NK-92 (cell line): ENCODE measurements around the gene YARS2.
"Not testable (repeated sequence)": the region's sequence is repeated elsewhere in the genome, so short reads cannot be mapped to it uniquely, and the experiment has no call there.

ENCODE experiments used
- DNase-seq: peaks from one replicate; lab custom pipeline; 2025; ENCODE audit not compliant: unreplicated experiment; lab: John Stamatoyannopoulos, UW

Gene YARS2

DNA sequence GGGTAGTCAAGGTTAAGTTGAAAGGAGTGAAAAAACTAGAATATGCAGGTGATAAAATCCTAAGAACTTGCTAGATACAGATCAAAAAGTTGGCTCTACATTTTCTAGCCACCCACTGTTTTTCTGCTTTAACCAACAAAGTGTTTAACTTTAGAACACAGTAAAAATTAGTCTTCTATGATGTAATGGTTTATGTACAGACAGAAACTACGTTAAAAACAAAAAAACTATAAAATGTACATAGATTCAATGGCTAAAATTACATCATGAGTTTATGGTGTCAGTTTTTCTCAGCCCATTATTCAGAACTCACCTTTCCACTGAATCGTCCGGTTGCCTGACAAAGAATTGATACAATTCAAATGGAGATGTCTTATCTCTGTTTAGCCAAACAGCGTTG is 2.1 kb downstream of the YARS2 start:
- DNase-seq: no peak

- DNase-seq: no peak
Measured at GRCh38 chr12:32743264-32743663, 12.4 kb downstream of the YARS2 start.

DNA sequence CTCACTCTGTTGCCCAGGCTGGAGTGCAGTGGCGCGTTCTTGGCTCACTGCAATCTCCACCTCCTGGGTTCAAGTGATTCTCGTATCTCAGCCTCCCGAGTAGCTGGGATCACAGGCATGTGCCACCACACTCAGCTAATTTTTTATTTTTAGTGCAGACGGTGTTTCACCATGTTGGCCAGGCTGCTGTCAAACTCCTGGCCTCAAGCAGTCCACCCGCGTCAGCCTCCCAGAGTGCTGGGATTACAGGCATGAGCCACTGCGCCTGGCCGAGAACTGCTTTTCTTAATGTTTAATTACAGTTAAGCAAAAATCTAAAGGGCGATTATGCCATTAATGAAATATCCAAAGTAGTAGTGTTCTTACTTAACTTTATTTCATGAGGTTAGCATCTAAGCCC is 13.6 kb downstream of the YARS2 start:
- no peak for DNase-seq

- DNase-seq: no peak
Measured at GRCh38 chr12:32739279-32739678, 16.4 kb downstream of the YARS2 start.

GRCh38 chr12:32737715-32738114 is 18.0 kb downstream of the YARS2 start:
- DNase-seq: no peak

GRCh38 chr12:32736445-32736844 is 19.3 kb downstream of the YARS2 start:
- no peak for DNase-seq

GRCh38 chr12:32734952-32735351 is 20.7 kb downstream of the YARS2 start:
- DNase-seq: no peak

GRCh38 chr12:32727237-32727636 is 28.5 kb downstream of the YARS2 start:
- DNase-seq: no peak

DNA sequence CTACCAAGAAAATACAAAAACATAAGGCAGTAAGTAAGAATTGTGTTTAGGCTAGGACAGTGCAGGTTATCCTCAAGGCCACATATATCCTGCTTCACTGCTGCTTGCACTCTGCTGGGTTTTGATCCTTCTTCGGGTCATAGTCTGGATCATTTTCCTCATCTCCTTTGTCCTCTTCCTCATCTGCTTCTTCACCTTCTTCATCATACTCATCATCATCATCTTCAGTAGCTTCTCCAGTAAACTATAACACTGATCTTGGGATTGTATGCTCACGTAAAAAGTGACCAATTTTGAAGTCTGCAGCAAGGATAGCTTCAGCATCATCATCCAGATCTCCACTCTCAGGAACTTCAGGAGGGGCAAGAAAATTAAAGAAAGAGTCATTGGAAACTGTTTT is 29.4 kb downstream of the YARS2 start:
- DNase-seq: no peak

- DNase-seq: not testable (repeated sequence)
Measured at GRCh38 chr12:32725308-32725707, 30.4 kb downstream of the YARS2 start.

DNA sequence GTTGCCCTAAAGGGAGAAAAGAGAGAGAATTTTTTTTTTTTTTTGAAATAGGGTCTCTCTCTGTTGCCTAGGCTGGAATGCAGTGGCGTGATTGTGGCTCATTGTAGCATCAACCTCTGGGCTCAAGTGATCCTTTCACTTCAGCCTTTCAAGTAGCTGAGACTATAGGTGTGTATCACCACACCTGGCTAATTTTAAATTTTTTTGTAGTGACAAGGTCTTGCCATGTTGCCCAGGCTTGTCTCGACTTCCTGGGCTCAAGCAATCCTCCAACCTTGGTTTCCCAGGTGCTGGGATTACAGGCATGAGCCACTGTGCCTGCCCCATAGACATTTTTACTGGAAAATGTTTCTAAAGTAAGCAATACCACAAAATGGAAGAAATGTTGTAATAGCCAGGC is 36.8 kb downstream of the YARS2 start:
- DNase-seq: no peak

DNA sequence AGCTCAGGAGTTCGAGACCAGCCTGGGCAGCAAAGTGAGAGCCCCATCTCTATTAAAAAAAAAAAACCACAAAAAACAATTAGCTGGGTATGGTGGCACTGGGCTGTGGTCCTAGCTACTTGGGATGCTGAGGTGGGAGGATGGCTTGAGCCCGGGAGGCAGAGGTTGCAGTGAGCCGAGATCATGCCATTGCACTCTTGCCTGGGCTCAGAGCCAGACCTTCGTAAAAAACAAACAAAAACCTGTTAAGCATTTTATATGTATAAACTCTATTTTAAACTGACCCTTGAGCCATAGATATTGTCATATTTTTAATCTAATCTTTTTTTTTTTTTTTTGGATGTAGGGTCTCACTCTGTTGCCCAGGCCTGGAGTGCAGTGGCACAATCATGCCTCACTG is 40.9 kb downstream of the YARS2 start:
- DNase-seq: no peak

- no peak for DNase-seq
Measured at GRCh38 chr12:32708926-32709325, 46.8 kb downstream of the YARS2 start.

DNA sequence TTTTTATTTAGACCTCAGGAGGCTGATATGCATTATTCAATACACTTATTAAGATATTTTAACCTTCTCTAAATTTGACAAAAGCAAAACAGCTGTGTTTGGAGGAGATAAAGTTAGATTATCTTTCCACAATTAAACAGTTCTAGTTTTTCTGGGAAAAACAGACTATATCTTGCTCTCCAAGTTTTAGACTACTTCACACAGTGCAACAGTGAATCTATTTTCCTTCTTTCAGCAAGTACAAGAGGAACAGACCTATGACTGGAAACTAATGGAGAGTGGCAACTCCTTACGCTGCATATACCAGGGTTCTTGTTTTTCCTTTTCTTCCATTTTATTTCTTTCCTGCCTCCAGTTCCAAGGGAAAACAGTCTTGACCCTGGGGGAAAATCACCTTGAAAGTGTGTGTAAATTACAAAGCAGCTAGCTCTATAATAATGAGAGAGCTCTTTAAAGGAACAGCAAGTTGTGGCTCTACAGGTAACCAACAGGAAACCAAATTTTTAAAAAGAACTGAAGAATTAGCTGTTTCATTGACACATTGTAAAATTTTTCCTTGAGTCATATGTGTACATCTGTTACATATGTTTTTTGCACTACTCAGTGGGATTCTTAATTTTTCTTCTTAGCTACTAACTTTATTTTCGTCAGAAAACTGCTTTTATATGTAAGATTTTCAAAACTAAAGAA is 49.2 kb downstream of the YARS2 start:
- DNase-seq: no peak

GRCh38 chr12:32705783-32706182 is 49.9 kb downstream of the YARS2 start:
- DNase-seq: no peak

DNA sequence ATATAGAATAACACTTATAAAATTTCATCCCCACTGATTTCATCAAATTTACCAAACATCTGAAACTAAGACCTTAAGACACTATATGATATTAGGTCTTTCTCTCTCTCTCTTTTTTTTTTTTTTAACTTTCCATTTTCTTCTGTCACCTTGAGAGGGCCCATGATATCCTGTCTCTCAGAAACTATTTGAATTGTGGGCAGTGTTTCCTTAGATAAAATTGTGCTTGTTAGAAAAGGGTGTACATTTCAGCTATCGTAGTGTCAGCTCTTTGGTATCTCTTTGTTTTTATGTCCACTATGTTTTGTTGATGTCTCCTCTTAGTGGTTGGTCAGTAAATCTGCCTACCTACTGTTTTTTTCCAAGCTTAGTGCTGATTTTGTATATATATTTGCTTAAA is 52.8 kb downstream of the YARS2 start:
- no peak for DNase-seq

DNA sequence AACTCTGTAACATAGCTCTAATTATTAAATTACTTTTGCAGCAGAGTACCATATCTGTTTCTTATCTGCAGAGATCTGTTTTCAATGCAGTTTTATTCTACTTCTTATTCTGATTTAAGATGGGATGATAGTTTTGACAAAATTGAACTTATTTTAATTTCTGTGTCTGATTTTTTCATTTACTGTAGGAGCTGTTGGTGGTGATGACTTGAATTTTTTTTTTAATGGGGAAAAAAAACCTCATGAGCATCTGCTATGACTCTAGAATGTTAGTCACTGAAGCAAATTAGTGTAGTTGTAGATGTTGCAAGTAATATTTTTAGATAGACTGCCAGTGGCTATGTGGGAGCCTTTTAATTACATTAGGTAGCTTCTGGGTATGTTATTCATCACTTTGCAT is 53.2 kb downstream of the YARS2 start:
- DNase-seq: no peak

DNA sequence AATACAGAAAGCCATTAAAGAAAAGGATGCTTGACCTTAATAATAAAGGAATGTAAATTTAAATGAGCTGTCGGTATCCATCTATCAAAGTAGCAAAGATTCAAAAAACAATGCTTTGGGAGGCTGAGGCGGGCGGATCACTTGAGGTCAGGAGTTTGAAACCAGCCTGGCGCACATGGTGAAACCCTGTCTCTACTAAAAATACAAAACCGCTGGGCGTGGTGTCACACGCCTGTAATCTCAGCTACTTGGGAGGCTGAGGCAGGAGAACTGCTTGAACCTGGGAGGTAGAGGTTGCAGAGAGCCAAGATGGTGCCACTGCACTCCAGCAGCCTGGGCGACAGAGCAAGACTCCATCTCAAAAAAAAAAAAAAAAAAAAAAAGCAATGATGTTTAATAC is 56.3 kb downstream of the YARS2 start:
- DNase-seq: not testable (repeated sequence)

DNA sequence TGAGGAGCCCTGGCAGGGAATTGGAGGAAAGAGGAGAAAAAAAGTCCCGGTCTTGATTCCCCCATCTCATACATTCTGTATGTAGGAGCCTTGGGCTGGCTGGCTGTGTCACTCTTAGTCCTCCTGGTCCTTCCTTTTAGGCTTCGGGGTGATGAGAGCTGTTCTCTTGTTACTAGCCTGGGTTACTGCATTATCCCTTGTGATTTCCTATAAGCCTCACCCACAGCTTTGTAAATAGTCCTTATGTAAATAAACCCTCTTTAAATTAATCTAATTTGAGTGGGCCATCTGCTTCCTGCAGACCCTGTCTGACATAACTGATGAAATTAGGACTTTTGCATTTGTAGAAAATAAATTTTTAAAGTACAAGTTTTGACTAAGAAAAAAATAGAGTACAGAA is 57.4 kb downstream of the YARS2 start:
- no peak for DNase-seq

GRCh38 chr12:32697445-32697844 is 58.3 kb downstream of the YARS2 start:
- no peak for DNase-seq
